IMR-90 (cell line): ENCODE measurements around the gene HSPG2. TPM values are rescaled to one million over a fixed set of nuclear protein-coding genes. Genes with fewer than 3 reads are reported as not detected.

Experiments used
- ATAC-seq: fragments of 200-7000 bp; cut with Tn5 transposase; 2 replicates; pipeline ENCODE4 v1.9.1; 2020; ENCODE audit warnings: low read depth, mild to moderate bottlenecking, moderate library complexity
- BruUV-seq: library from RNA; stranded (reverse); fragments of 400-500 nt; replicated peaks from 2 replicates; lab custom pipeline; 2021; lab: Mats Ljungman, UMichigan
- CTCF ChIA-PET: fragments of 300-600 bp; formaldehyde crosslinking; extraction: SDS; loops from one replicate; lab custom pipeline; 2021; ENCODE audit warnings: antibody characterized with exemption; lab: Yijun Ruan, JAX
- POLR2A ChIA-PET: fragments of 300-600 bp; sonication (Branson Sonifier 250); formaldehyde crosslinking; loops from one replicate; lab custom pipeline; 2022; ENCODE audit warnings: antibody characterized with exemption; ENCODE audit not compliant: unreplicated experiment; lab: Charles Lee
- DNase-seq: peaks from one replicate; pipeline ENCODE4 v3.0.0; 2013
- H2AFZ ChIP-seq: replicated peaks from 2 replicates; pipeline ENCODE3; 2013; ENCODE audit warnings: low read length, mild to moderate bottlenecking; ENCODE audit not compliant: poor library complexity
- H2AK5ac ChIP-seq: 2 replicates; pipeline ENCODE4 v1.6.1; 2013; ENCODE audit warnings: low read depth, low read length, inconsistent platforms
- H2AK9ac ChIP-seq: replicated peaks from 2 replicates; pipeline ENCODE3; 2013; ENCODE audit warnings: mild to moderate bottlenecking, low read depth, low read length, moderate library complexity; ENCODE audit not compliant: poor library complexity
- H2BK120ac ChIP-seq: 2 replicates; pipeline ENCODE4 v1.6.1; 2013; ENCODE audit warnings: low read depth, low read length, inconsistent platforms
- H2BK15ac ChIP-seq: 3 replicates; pipeline ENCODE4 v1.6.1; 2013; ENCODE audit warnings: low read depth, low read length, inconsistent platforms
- H2BK20ac ChIP-seq: 2 replicates; pipeline ENCODE4 v1.6.1; 2013; ENCODE audit warnings: low read depth, mild to moderate bottlenecking, inconsistent platforms, low read length, moderate library complexity
- H2BK5ac ChIP-seq: 2 replicates; pipeline ENCODE4 v1.6.1; 2013; ENCODE audit warnings: mild to moderate bottlenecking, low read depth, low read length, inconsistent platforms; ENCODE audit not compliant: poor library complexity, severe bottlenecking
- H3K14ac ChIP-seq: replicated peaks from 2 replicates; pipeline ENCODE4 v1.6.1; 2013; ENCODE audit warnings: low read depth, low read length, inconsistent platforms
- H3K18ac ChIP-seq: 2 replicates; pipeline ENCODE4 v1.6.1; 2013; ENCODE audit warnings: low read depth, low read length, control low read depth
- H3K23ac ChIP-seq: 2 replicates; pipeline ENCODE4 v1.6.1; 2013; ENCODE audit warnings: low read depth, low read length, inconsistent platforms
- H3K27ac ChIP-seq: 2 replicates; pipeline ENCODE4 v1.5.1; 2013; ENCODE audit warnings: mild to moderate bottlenecking, control low read depth, low read length; ENCODE audit not compliant: insufficient read depth
- H3K27me3 ChIP-seq: 2 replicates; pipeline ENCODE4 v1.6.1; 2013; ENCODE audit warnings: low read length; ENCODE audit not compliant: control insufficient read depth, insufficient read depth
- H3K36me3 ChIP-seq: 2 replicates; pipeline ENCODE4 v1.6.1; 2013; ENCODE audit warnings: low read length, mixed read lengths; ENCODE audit not compliant: control insufficient read depth, insufficient read depth
- H3K4ac ChIP-seq: 2 replicates; pipeline ENCODE4 v1.6.1; 2013; ENCODE audit warnings: low read depth, low read length, inconsistent platforms
- H3K4me1 ChIP-seq: 2 replicates; pipeline ENCODE4 v1.6.1; 2013; ENCODE audit warnings: low read length, mixed read lengths; ENCODE audit not compliant: control insufficient read depth, insufficient read depth
- H3K4me2 ChIP-seq: 2 replicates; pipeline ENCODE4 v1.6.1; 2013; ENCODE audit warnings: low read depth, mild to moderate bottlenecking, control low read depth, low read length, moderate library complexity
- H3K4me3 ChIP-seq: 2 replicates; pipeline ENCODE4 v1.5.1; 2013; ENCODE audit warnings: low read depth, mild to moderate bottlenecking, control low read depth, low read length, moderate library complexity; ENCODE audit not compliant: insufficient read depth
- H3K56ac ChIP-seq: 2 replicates; pipeline ENCODE4 v1.6.1; 2013; ENCODE audit warnings: low read length, inconsistent platforms; ENCODE audit not compliant: insufficient read depth; ENCODE audit errors: extremely low read depth
- H3K79me1 ChIP-seq, 2 experiments: 2 replicates each; pipeline ENCODE4 v1.6.1; 2013; ENCODE audit warnings: low read length in 2 of 2, inconsistent platforms in 1 of 2, low read depth in 1 of 2
- H3K9ac ChIP-seq: 2 replicates; pipeline ENCODE4 v1.6.1; 2013; ENCODE audit warnings: low read depth, low read length, control low read depth
- H3K9me1 ChIP-seq: 2 replicates; pipeline ENCODE4 v1.6.1; 2013; ENCODE audit warnings: low read length, inconsistent platforms; ENCODE audit not compliant: insufficient read depth
- H3K9me3 ChIP-seq: 2 replicates; pipeline ENCODE4 v1.6.1; 2013; ENCODE audit warnings: low read length; ENCODE audit not compliant: control insufficient read depth, insufficient read depth
- H4K20me1 ChIP-seq: 2 replicates; pipeline ENCODE4 v1.6.1; 2013; ENCODE audit warnings: low read length, inconsistent platforms; ENCODE audit not compliant: insufficient read depth
- H4K5ac ChIP-seq: 2 replicates; pipeline ENCODE4 v1.6.1; 2013; ENCODE audit warnings: mild to moderate bottlenecking, low read depth, low read length, control low read depth
- H4K8ac ChIP-seq, 2 experiments: 2 replicates each; pipeline ENCODE4 v1.6.1; 2013; ENCODE audit warnings: low read depth in 2 of 2, low read length in 2 of 2, control low read depth in 1 of 2, inconsistent platforms in 1 of 2
- H4K91ac ChIP-seq: 2 replicates; pipeline ENCODE4 v1.6.1; 2013; ENCODE audit warnings: low read depth, low read length, inconsistent platforms; ENCODE audit not compliant: insufficient read depth
- BHLHE40 ChIP-seq: fragments of 150-350 bp; IDR thresholded peaks from 2 replicates; pipeline ENCODE4 v1.6.1; 2016; ENCODE audit warnings: mild to moderate bottlenecking, low read depth, low read length
- CEBPB ChIP-seq: IDR thresholded peaks from 2 replicates; pipeline ENCODE4 v1.6.1; 2012; ENCODE audit warnings: low read depth, low read length, improper control_type of control experiment
- CHD1 ChIP-seq: IDR thresholded peaks from 2 replicates; pipeline ENCODE4 v1.6.1; 2012; ENCODE audit warnings: low read depth, low read length, improper control_type of control experiment
- ELK1 ChIP-seq: fragments of 150-350 bp; IDR thresholded peaks from 2 replicates; pipeline ENCODE4 v1.6.1; 2016; ENCODE audit warnings: low read depth, mild to moderate bottlenecking, low read length, moderate library complexity, borderline replicate concordance
- FOS ChIP-seq: fragments of 150-350 bp; IDR thresholded peaks from 2 replicates; pipeline ENCODE4 v1.6.1; 2016; ENCODE audit warnings: low read depth, low read length
- MAFK ChIP-seq: IDR thresholded peaks from 2 replicates; pipeline ENCODE4 v1.6.1; 2012; ENCODE audit warnings: low read depth, low read length, improper control_type of control experiment
- MAZ ChIP-seq: IDR thresholded peaks from 2 replicates; pipeline ENCODE4 v1.6.1; 2012; ENCODE audit warnings: low read depth, mild to moderate bottlenecking, low read length, improper control_type of control experiment, moderate library complexity, borderline replicate concordance
- MXI1 ChIP-seq: IDR thresholded peaks from 2 replicates; pipeline ENCODE4 v1.6.1; 2012; ENCODE audit warnings: low read depth, mild to moderate bottlenecking, low read length, moderate library complexity, borderline replicate concordance
- NFE2L2 ChIP-seq: fragments of 150-350 bp; IDR thresholded peaks from 2 replicates; pipeline ENCODE4 v1.6.1; 2016; ENCODE audit warnings: low read depth, mild to moderate bottlenecking, low read length
- POLR2A ChIP-seq: IDR thresholded peaks from 2 replicates; pipeline ENCODE4 v1.6.1; 2012; ENCODE audit warnings: mild to moderate bottlenecking, low read depth, low read length
- RAD21 ChIP-seq: IDR thresholded peaks from 2 replicates; pipeline ENCODE4 v1.6.1; 2012; ENCODE audit warnings: low read length, improper control_type of control experiment
- RCOR1 ChIP-seq: IDR thresholded peaks from 2 replicates; pipeline ENCODE4 v1.6.1; 2012; ENCODE audit warnings: mild to moderate bottlenecking, low read length, improper control_type of control experiment; ENCODE audit not compliant: insufficient replicate concordance
- RFX5 ChIP-seq: IDR thresholded peaks from 2 replicates; pipeline ENCODE4 v1.8.0; 2012; ENCODE audit warnings: low read depth, mild to moderate bottlenecking, low read length, moderate library complexity
- WGBS, 2 experiments: methylation state at CpG; one replicate each; pipeline versions ENCODE4 v1.1.5 to v1.1.7; 2013; ENCODE audit warnings: missing lambda C conversion rate in 2 of 2; ENCODE audit not compliant: insufficient read length in 1 of 2; ENCODE audit errors: extremely low coverage in 2 of 2; 5-methylcytosine and 5-hydroxymethylcytosine counted together
- dilution Hi-C: fragments of 300-500 bp; cut with HindIII; formaldehyde crosslinking; loops from one replicate; pipeline ENCODE4 v1.14.3; 2018; ENCODE audit warnings: low sequenced_read_pairs; ENCODE audit not compliant: unreplicated experiment
- in situ Hi-C: fragments of 300-500 bp; cut with MboI; formaldehyde crosslinking; loops from 3 replicates; pipeline ENCODE4 v1.14.3; 2019; ENCODE audit warnings: low sequenced_read_pairs, inconsistent platforms, mixed read lengths
- intact Hi-C: fragments of 100-400 bp; cut with micrococcal nuclease; formaldehyde crosslinking; loops from 2 replicates; pipeline ENCODE4 v1.10.0; 2022
- polyA plus RNA-seq, 3 experiments: library from polyadenylated mRNA; depleted of rRNA; stranded (reverse); fragments of >200 nt; gene quantifications; 2 replicates each; pipeline ENCODE4 v1.2.3, GENCODE V29; 2012; ENCODE audit warnings: low replicate concordance in 1 of 3
- total RNA-seq: library from RNA; depleted of rRNA; stranded (reverse); fragments of >200 nt; gene quantifications from 2 replicates; pipeline ENCODE4 v1.2.3, GENCODE V29; 2012
- TF ChIP-seq, protein P1 (sequence below): conservative IDR thresholded peaks from 2 replicates; pipeline ENCODE4 v1.5.1; 2012; ENCODE audit warnings: mild to moderate bottlenecking, low read depth, low read length, improper control_type of control experiment
- TF ChIP-seq, protein P2 (sequence below): fragments of 150-350 bp; IDR thresholded peaks from 2 replicates; pipeline ENCODE4 v1.6.1; 2017; ENCODE audit warnings: mild to moderate bottlenecking, antibody characterized with exemption, low read length, low read depth

The HSPG2 gene
- total and polyA plus RNA-seq, 2 of the 4 experiments (the other 2 are of a cell fraction) = 15.8 to 94.0 TPM

DNA sequence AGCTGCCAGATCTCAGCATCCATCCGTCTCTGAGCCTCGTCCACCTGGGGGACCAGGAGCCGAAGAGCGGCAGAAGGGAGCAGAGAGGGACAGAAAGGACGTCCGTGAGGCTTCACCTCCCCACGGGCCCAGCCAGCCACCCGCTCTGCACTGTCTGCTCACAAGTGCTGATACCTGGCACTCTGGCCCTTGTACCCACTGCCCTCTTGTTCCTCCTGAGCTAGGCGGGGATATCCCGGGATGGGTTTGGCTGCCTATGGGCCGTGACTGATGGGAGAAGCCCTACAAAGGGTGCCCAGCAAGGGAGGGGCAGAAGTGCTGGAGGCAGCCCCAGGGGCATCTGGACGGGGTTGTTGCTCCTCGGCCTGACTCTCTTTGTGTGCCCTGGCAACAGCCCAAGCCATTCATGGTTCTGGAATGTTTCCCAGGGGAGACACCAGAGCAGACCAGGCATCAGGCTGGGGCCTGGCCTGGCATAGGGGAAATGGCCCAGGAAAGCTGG is 67.4 kb downstream of the HSPG2 start:
- Histone ChIP-seq H2AFZ (peak overlapping the region; percentile 76), H3K23ac (no peak overlapping the region), H3K36me3 (peaks cover 59% of the 10 kb centered on the region), H2BK120ac (peak overlapping the region; percentile 38; the same call in 1 of the 2 replicates), H3K4me1 (peaks cover 11% of the 10 kb centered on the region), H3K27me3 (no peaks in the 10 kb centered on the region), H3K9me1 (peaks cover 20% of the 10 kb centered on the region), H4K20me1 (peaks cover 21% of the 10 kb centered on the region), H4K91ac (no peak overlapping the region; the same call in 1 of the 2 replicates), H2BK5ac (no peak overlapping the region), H2AK5ac (peak overlapping the region; percentile 80), H3K56ac (no peak overlapping the region), H3K9ac (no peak overlapping the region), H3K79me1 (peaks cover 4 to 36% of the 10 kb centered on the region in 2 experiments), H2BK20ac (no peak overlapping the region), H3K4me2 (no peak overlapping the region), H3K27ac (peak overlapping the region; percentile 12; the same call in 1 of the 2 replicates), H2BK15ac (0 out of 3 replicates have a peak overlapping the region, but pooled peaks have one; percentile 23), H3K18ac (no peak overlapping the region), H3K4ac (peak overlapping the region; percentile 59), H4K8ac (0 out of 4 replicates have a peak overlapping the region, but pooled peaks of 1 of the 2 experiments have one; percentile 49), H3K14ac (no peak overlapping the region), H2AK9ac (peak overlapping the region; percentile 79), H3K4me3 (no peak overlapping the region), H4K5ac (no peak overlapping the region; the same call in 1 of the 2 replicates), H3K9me3 (no peaks in the 10 kb centered on the region)
- no TSS peak for BruUV-seq
- dilution Hi-C loops = no loop called here
- intact Hi-C loops = loop anchor here (5.0 kb wide), 1 partner anchor 68 kb away; the partner anchor contains the start of gene HSPG2
- in situ Hi-C loops = no loop called here
- WGBS, 2 experiments = 70% methylated on average over 6 of the region's 13 CpGs; no CpG with 5 or more reads in 1 of the 2 experiments
- ATAC-seq (peak; percentile 90), DNase-seq (peak; percentile 83)
- ChIA-PET POLR2A (no interaction called here), CTCF (no interaction called here)
- no peak for TF ChIP-seq ELK1
- peak; percentile 35; the same call in 1 of the 2 replicates for TF ChIP-seq FOS
- TF ChIP-seq CHD1 = no peak
- no peak for TF ChIP-seq POLR2A
- TF ChIP-seq NFE2L2 = no peak
- no peak for TF ChIP-seq MXI1
- 0 out of 2 replicates have a peak, but pooled peaks have one; percentile 25 for TF ChIP-seq RAD21
- no peak for TF ChIP-seq BHLHE40
- TF ChIP-seq, protein P1, sequence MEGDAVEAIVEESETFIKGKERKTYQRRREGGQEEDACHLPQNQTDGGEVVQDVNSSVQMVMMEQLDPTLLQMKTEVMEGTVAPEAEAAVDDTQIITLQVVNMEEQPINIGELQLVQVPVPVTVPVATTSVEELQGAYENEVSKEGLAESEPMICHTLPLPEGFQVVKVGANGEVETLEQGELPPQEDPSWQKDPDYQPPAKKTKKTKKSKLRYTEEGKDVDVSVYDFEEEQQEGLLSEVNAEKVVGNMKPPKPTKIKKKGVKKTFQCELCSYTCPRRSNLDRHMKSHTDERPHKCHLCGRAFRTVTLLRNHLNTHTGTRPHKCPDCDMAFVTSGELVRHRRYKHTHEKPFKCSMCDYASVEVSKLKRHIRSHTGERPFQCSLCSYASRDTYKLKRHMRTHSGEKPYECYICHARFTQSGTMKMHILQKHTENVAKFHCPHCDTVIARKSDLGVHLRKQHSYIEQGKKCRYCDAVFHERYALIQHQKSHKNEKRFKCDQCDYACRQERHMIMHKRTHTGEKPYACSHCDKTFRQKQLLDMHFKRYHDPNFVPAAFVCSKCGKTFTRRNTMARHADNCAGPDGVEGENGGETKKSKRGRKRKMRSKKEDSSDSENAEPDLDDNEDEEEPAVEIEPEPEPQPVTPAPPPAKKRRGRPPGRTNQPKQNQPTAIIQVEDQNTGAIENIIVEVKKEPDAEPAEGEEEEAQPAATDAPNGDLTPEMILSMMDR = no peak
- TF ChIP-seq MAZ = peak; percentile 10; the same call in 1 of the 2 replicates
- TF ChIP-seq RFX5 = no peak
- no peak for TF ChIP-seq RCOR1
- TF ChIP-seq MAFK = no peak
- TF ChIP-seq CEBPB = no peak
- TF ChIP-seq, protein P2, sequence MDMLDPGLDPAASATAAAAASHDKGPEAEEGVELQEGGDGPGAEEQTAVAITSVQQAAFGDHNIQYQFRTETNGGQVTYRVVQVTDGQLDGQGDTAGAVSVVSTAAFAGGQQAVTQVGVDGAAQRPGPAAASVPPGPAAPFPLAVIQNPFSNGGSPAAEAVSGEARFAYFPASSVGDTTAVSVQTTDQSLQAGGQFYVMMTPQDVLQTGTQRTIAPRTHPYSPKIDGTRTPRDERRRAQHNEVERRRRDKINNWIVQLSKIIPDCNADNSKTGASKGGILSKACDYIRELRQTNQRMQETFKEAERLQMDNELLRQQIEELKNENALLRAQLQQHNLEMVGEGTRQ = no peak
